HG03039 (cell line): ENCODE data around the gene C19orf67.

Source experiments
- ATAC-seq: cut with Tn5 transposase; IDR thresholded peaks from one replicate; pipeline ENCODE4 v1.9.1; 2021; ENCODE audit warnings: mild to moderate bottlenecking, moderate library complexity; ENCODE audit not compliant: unreplicated experiment

C19orf67 gene

GRCh38 chr19:14088634-14089411, 3.2 kb upstream of the C19orf67 start:
- no peak for ATAC-seq

DNA sequence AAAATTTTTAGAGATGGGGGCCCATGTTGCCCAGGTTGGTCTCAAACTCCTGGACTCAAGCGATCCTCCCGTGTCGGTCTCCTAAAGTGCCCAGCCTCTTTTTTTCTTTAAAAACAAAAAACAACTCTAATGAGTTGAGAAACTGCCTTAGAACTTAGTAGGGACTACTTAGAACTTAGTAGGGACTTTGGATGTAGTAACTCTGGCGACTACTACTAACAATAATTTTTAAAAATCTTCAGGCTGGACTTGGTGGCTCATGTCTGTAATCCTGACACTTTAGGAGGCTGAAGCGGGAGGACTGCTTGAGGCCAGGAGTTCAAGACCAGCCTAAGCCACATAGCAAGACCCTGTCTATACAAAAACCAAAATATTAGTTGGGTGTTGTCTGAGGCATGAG, 515 bp upstream of the C19orf67 start:
- ATAC-seq = no peak

- ATAC-seq = no peak
Measured at GRCh38 chr19:14082675-14082960, 3.0 kb downstream of the C19orf67 start.

- peak; percentile 9 for ATAC-seq
Measured at GRCh38 chr19:14081797-14082674, 3.5 kb downstream of the C19orf67 start.

DNA sequence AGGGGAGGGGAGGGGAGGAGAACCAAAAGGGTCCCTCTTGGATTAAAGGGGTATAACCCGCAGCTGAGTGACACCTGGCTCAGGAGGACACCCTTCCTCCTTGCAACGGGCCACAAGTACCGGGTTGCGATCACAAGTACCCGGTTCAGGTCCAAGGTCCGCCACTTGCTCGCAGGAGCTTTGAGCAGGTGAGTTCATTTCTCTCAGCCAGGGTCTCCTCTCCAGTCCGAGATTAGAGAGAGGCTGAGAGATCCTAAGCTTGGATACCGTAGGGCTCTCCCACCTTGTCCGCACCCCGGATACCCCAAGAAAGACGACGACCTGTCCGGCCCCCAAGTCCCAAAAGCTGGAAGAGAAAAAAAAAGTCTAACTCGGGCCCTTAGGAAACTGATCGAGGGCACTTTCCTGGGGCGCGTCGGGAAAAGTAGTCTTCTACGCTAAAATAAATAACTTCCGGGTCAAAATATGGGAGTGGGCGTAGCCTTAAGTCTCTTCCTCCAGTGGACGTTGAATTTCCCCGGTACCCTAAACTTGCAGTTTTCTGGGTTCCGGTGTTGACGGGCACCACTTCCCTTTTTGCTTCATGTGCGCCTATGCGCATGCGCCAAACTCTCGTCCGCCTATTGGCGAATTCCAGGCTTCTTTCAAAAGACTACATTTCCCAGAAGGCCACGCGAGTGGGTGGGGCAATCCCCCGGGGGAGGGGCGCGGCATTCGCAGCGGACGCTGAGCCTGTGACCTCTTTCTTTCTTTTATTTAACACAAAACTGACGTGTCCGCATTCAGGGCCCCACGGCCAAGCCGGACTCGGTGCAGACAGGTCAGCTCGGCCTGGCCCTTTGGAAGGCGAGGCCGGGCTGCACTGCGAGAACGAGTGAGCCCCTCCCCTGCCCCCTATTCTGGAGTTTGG, 4.4 kb downstream of the C19orf67 start:
- peak; percentile 79 for ATAC-seq

GRCh38 chr19:14078411-14078810, 7.2 kb downstream of the C19orf67 start:
- ATAC-seq = no peak

DNA sequence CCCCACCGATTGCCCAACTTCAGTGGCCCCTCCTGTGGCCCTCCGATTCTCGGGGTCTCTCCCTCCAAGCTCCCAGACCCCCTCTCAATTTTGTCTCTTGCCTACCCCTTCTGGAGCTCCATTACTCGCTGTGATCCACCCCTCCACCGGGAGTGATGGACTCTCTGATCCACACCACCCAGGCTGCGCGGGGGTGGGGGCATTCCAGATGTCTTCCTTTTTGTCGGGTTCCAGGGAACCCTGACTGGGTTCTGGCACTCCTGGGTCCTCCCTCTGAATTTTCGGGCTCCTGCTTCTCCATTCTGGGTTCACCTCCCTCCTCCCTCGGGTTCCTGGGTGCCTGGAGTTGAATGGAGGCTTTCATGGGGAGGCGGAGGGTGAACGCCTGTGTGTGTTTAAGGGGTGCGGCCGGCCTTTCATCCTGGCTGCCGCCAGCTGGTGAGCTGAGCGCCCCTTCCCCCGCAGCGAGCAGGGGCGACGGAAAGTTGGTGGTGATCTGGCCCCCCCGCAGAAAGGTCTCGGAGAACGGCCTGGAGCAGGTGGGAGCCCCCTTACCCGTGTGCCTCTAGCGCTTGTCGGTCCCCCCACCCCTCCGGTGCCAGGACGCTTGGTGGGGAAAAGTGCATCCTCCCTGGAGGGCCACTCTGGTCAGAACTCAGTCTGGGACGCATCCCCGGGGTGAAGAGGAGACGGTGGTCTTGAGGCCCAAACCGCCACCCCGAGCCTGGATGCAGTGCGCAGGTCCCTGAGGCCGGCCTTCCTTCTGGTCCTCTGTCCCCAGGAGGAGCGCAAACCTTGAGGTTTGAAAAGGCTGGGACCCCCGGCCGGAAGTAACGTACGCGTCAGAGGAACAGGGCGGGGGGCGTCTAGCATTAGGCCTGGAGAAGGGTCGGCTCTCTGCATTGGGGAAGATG, 11.4 kb downstream of the C19orf67 start:
- ATAC-seq = no peak

DNA sequence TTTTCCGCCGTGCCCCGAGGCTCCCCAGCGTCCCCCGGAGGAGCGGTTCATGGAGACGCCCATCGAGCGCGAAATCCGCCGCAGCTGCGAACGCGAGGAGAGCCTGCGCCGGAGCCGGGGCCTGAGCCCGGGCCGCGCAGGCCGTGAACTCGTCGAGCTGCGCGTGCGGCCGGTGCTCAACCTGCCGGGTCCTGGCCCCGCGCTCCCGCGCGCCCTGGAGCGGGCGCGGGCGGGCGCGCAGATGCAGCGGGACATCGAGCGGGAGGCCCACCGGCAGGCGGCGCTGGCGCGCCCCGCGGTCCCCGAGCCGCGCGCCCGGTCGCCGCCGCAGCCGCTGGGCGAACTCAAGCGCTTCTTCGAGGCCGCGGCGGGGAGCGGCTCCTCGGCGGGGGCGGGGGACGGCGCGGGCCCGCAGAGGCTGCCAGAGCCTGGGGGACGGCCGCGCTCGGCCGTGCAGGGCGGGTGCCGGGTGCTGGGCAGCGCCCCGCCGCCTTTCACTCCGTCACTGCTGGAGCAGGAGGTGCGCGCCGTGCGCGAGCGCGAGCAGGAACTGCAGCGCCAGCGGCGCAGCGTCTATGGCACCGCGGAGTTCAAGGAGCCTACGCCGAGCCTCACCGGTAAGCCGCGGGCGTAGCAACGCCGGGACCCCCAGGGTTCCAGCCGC, 12.2 kb downstream of the C19orf67 start:
- ATAC-seq = peak; percentile 41

DNA sequence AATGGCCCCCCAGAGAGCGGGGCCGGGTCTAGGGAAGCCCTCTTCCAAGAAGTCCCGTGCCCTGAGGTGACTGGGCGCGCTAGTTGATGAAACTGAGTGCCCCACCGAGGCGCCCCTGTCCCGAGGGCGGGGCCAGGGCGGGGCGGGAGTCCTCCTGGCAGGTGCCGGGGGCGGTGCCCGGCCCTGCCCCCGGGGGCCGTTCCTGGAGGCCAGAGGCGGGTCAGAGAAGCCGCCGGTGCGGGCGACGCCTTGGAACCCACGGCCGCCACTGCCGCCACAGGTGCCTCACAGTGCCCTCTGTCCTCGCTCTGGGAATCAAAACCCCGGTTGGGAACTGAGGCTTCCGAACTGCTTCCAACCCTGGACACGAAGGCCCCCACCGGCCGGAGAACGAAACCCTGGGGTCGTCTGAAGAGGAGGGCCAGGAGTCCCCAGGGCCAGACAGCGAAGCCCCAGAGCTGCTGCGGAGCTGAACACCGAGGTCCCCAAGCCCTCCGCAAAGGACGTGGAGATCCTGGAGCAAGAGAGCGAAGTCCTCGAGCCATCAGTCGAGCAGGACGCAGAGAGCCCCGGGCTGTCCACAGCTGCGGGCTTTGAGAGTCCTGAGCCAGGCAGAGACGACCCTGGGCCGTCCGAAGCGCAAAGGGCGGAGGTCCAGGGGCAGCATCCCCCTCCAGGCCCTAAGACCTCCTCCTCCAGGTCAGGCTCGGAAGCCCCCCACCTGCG, 12.9 kb downstream of the C19orf67 start, which contains the start of gene MISP3:
Gene MISP3 (plus strand): TSS at position 252 of the 726 bp plus-strand sequence. CDS start 524 bp downstream, outside the sequence.
- ATAC-seq = peak; percentile 5

DNA sequence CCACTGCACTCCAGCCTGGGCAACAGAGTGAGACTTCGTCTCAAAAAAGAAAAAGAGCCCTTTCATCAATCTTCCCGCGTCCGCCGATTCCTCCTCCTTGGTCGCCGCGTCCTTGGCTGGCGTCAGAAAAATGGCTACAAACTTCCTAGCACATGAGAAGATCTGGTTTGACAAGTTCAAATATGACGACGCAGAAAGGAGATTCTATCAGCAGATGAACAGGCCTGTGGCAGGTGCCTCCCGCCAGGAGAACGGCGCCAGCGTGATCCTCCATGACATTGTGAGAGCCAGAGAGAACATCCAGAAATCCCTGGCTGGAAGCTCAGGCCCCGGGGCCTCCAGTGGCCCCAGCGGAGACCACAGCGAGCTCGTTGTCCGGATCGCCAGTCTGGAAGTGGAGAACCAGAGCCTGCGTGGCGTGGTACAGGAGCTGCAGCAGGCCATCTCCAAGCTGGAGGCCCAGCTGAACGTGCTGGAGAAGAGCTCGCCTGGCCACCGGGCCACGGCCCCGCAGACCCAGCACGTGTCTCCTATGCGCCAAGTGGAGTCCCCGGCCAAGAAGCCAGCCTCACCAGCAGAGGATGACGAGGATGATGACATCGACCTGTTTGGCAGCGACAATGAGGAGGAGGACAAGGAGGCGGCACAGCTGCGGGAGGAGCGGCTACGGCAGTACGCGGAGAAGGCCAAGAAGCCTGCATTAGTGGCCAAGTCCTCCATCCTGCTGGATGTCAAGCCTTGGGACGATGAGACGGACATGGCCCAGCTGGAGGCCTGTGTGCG, 15.1 kb downstream of the C19orf67 start:
- ATAC-seq = no peak

GRCh38 chr19:14066134-14066533, 19.4 kb downstream of the C19orf67 start:
- ATAC-seq = no peak

DNA sequence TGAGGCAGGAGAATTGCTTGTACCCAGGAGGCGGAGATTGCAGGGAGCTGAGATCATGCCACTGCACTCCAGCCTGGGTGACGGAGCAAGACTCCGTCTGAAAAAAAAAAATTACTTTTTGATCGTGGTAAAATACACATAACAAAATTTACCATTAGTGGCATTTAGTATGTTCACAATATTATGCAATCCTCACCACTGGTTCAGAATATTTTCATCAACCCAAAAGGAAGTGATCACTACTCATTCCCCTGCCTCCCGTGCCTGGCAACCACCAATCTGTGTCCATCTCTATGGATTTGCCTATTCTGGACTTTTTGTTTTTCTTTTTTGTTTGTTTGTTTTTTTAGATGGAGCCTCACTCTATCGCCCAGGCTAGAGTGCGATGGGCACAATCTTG, 22.5 kb downstream of the C19orf67 start:
- ATAC-seq = no peak

DNA sequence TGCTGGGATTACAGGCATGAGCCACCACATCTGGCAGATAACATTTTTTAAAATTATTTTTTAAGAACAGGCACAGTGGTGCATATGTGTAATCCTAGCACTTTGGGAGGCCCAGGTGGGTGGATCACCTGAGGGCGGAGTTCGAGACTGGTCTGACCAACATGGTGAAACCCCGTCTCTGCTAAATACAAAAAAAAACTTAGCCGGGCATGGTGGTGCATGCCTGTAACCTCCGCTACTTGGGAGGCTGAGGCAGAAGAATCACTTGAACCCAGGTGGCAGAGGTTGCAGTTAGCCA, 23.1 kb downstream of the C19orf67 start:
- ATAC-seq = no peak

DNA sequence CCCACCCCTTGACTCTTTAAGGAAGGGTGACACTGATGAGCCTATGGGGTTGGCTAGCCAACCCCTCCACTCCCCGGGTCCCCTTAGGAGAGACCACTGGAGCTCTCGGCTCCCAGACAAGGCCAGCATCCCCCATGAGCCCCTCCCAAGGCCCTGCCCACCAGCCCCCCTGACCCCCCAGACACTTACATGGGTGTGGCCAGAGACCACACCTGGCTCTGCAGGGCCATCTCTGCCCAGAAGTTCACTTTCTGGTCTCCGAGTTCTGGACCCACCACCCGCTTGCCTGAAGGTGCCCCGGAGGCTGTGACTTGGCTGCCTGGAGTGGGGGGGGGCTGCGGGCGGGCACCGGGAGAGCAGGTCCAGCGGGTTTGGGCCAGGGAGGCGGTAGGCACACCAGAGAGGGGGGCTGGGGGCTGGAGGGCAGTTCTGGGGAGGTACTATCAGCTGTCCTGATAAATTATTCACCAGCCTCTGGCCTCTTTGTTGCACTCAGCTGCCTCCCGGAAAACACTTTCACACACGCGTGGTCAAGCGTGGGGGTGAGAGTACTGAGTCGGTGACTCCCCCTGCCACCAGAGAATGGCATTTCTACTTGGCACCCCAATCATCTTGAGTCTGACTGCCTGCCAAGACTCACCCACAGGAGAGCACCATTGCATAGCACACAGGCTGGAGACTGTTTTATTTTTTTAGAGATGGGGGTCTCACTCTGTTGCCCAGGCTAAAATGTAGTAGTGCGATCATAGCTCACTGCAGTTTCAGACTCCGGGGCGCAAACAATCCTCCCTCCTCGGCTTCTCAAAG, 23.6 kb downstream of the C19orf67 start, which contains the start of gene PALM3:
Gene PALM3 (minus strand): TSS at position 326 of the 807 bp plus-strand sequence. CDS start 96 bp downstream, at position 230.
- no peak for ATAC-seq

GRCh38 chr19:14061081-14061749, 24.4 kb downstream of the C19orf67 start:
- ATAC-seq = no peak

GRCh38 chr19:14059652-14060155, 25.9 kb downstream of the C19orf67 start:
- no peak for ATAC-seq

DNA sequence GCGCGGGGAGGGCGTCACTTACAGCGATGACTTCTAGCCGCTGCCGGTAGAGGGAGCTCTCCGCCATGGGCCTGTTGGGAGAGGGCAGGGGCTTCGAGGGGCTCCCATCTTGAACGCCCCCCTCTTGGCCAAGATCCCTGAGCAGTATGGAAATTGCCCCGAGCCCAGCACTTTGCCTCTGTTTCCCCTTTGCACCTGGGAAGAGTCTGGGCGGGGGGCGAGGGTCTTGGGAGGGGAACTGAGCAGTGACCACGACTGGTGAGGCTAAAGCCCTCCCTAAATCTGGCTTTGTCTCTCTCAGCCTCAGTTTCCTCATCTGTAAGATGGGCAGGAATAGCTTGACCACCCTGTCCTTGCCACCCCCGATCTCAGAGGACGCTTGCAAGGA, 26.5 kb downstream of the C19orf67 start:
- ATAC-seq = no peak
